Dermis microvascular lymphatic vessel endothelial cell (primary cell): Measurements from ENCODE around the gene SALL1. TPM values are rescaled to one million over a fixed set of nuclear protein-coding genes. Genes with fewer than 3 reads are reported as not detected.

Source experiments
- DNase-seq, 2 donors: peaks; one replicate each; pipeline versions ENCODE4 v3.0.0 to v3.0.0-alpha.2; 2010; ENCODE audit warnings: low read depth in 2 of 2
- total RNA-seq: library from RNA; depleted of rRNA; stranded (reverse); fragments of >200 nt; gene quantifications from 2 replicates; pipeline ENCODE4 v1.2.1, GENCODE V29; 2014

The SALL1 gene
- total RNA-seq, 1 donor from 2014 or later, result not detected

DNA sequence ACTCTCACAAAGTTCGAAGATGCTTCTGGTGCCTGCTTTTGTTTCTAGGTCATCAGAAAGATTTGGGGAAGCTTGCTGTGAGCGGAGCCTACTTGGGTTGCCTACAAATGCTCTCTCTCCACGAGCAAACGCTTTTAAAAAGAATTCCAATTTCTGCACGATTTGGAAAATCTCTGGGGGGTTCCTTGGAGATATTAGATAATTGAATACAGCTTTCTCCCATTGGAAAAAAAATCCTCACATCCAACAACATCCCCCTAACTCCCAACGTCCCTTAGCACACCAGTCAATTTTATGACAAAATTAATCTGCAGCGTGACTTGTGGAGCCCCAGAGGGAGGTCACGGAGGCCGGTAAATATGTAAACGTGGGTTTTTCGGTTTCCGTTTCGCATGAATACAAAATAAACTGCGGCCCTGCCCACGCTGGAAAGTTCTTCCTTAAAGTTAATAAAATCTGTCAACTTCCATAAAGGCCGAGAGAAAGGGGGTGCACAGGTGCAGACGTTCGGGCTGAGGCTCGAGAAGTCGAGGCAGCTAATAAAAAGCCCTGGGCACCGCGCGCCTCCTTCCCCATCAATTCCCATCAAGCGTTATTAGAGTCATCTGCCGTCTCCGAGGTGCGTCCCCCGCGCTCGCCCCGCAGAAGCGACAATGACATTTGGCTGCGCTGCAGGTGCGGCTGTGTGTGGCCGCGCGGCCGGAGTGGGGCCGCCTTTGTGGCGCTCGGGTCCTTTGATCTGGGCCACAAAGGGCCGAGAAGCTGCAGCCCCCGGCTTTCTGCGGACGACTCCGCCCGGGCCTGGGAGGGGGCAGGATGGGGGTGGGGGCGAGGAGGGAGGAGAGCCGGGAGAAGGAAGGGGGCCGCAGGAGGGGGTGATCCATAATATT lies 37.6 kb downstream of the SALL1 start:
- no peak for DNase-seq

DNA sequence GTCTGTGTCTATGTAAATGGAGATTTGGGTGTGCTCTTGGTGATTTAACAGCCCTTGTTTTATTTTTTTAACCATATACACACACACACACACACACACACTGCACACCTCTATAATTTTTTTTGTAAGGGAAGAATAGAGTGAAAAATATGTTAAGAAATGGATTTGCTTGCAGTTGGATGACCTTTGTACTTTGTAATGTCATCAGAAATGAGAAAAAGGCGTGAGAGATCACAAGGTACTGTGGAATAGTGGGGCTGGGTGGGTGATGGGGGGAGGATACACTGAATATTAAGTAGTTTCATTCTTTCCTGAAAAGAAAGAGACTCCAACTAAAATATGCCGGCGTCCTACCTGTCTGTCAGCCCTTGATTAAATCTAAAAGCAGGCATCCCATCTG lies 38.7 kb downstream of the SALL1 start:
- DNase-seq, result no peak

DNA sequence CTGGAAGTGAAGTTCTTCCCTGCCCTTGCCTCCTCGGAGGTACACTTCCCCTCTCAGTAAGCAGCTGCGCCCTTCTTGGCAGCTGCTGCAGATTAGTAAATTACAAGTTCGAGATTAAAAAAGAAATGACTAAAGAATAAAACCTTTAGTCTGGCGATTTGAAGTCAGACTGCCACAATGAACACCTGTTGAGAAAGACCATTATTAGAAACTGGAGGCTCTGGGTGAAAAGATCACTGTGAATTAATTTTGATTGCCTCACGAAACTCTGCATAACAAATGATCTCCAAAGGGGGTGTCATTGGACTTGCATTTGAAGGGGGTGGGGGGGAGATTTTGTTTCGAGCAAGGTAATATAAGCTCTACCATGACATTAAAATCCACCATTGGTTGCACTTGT lies 39.3 kb downstream of the SALL1 start:
- DNase-seq, result no peak

DNA sequence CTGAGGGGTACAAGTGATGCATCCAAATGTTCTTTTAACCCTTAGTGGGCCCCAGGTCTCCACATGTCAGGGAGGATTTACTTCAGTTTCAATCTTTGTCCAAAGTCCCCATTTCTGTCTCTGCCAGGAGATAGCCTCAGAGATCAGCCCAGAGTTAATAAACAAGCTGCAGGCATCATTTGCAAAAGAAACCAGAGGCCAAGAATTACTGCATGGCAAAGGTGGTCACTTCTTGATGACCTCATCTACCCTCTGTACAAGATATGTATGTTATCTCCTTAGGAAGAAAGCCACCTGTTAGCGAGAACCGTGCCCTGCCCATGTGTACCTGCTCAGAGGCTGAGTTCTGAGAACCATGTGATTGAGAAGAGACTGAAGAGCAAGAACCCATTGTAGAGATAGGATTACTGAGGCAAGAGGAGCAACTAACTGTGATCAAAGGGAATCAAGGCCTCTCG lies 40.3 kb downstream of the SALL1 start:
- no peak for DNase-seq

DNA sequence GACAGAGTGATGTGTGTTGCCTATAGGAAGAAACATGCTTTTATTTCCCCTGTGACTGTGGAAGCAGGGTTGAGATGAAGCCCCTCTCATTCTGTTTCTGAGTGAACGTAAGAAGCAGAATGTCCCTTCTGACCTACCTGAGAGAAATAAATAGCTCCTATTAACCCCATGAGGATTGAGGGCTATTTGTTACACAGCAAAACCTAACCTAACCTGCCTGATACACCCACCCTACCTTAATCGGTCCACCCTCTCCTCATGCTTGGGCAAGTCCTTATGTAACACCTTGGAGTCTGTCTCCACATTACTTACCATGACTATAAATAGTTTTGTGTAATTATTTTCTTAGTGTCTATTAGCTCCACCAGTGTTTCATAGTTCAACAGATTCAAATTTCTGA lies 41.9 kb downstream of the SALL1 start:
- no peak for DNase-seq

DNA sequence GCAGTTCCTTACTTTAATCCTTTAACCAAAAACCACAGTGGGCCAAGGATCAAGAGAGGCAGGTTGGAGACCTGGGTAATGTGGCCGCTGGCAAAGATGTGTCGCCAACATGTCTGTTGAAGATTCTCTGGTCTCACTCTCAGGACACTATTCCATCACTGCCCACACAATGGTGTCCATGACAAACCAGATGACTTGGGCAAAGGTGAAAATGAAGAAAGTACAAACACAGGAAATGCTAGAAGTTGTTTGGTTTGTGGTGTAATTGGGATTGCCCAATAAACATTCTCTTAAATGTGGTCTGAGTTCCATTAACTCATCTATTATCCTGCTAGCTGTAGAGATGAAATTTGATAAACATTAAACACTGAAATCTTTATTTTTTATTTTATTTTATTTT lies 43.3 kb downstream of the SALL1 start:
- DNase-seq, result no peak

DNA sequence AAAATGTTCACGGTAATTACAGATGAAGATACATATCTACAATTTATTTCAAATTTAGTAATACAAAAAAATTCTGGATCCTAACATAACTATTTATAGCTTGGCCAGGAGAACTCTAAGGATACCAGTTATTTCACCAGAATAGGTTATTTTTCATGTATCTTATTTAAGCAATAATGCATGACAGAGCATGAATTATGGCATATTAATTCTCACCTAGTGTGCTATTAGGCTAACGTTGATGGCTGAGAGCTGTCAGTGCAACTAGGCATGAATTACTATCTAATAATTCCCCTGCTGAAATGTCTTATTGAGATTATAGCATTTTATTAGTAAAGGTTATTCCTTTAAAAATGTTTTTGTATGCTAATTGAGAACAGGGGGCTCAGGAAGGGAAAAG lies 44.5 kb downstream of the SALL1 start:
- no peak for DNase-seq

DNA sequence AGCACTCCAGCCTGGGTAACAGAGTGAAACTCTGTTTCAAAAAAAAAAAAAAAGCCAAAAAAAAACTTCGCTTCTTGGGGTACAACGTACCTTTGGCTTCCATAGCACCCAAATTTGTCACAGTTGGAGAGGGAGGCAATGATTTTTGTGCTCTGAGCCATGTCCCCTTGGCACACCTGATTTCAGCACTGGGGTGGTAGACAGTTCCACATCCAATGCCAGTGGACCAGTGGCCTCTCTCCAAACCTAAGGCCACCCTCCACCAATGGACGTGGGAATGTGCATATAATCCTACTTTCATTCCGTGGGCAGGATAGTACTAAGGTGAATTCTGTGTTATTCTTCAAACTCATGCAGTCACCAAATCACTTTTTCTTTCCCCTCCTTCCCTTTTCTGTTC lies 47.5 kb downstream of the SALL1 start:
- no peak for DNase-seq

DNA sequence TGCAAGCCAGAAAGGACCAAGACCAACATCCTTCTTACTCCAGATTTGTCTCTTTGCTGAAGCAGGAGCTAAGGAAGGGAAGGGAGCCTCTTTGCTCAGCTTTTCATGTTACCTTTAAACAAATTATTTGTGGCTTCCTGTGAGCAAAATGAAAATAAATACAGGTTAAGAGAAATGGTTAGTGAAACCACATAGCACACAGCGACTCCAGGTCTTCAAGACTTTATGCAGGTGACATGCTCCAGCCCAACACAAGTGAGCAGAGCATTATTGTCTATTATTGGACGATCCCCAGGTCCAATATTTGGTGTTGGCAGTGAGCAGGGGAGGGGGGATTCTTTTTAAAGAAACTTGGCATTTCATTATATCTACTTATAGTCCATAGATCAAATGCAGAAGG lies 53.3 kb downstream of the SALL1 start:
- no peak for DNase-seq

DNA sequence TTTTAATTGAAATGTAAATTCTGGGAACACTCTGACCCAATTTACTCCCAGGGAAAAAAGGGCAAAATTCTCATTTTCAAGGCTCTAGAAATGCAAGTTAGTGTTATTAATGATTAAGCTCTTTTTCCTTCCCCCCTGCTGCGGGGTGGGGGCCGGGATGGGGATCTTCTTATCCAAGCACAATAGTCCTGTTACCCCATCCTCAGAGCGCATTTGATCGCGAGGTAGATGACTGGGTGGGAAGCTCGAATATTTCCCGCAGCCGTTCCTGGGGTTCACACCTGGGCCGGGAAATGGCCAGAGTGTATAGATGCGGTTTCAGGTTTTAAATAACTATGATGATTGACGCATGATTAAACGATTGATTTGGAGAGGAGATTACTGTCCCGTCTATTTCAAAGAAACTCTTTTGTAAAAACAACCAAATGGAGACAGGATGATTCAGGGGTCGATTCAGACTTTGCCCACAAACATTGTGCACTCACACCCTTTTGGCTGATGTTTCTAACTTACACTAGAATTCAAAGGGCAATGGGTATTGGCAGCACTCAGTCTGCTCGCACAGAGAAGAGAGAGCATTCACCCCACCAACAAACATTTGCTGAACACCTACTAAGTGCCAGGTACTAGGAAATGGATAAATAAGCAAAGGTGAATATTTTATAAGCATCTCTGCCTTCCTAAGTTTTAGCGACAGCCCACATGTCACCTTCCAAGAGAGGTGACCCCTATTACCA lies 55.0 kb downstream of the SALL1 start:
- no peak for DNase-seq

DNA sequence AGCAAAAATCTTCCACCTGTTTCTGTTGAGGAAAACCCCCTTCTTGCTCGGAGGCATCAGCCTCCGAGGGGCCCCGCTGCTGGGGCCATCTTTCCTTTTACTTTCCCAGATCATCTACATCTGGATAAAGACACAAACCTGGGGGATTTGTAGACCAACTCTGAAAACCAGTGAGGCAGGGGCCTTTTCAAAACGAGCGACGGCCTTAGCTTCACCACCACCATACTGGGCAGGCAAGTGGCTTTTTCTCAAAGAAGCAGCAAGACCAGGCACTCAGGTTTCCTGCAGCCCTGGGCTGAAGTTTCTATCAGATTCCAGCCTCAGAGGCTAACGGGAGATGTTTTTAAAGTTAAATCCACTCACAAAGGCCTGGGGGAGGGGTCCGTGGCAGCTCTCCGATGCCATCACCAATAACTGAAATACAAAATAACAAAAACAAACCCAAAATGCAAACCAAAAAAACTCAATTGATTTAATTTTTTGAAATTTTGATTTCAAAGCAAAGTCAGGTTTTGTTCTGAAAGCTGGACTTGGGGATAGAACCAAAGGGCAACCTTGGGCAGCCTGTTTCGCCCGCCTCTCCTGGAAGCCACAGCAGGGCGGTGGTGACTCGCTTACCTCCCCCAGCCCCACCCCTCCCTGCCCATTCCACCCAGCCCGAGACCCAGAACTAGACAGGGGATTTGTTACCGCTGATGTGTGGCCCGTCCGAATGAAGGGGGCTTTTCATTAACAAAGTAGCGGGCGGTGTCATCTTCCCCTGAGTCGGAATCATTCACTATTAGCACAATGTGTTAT lies 55.8 kb downstream of the SALL1 start:
- DNase-seq, result no peak

DNA sequence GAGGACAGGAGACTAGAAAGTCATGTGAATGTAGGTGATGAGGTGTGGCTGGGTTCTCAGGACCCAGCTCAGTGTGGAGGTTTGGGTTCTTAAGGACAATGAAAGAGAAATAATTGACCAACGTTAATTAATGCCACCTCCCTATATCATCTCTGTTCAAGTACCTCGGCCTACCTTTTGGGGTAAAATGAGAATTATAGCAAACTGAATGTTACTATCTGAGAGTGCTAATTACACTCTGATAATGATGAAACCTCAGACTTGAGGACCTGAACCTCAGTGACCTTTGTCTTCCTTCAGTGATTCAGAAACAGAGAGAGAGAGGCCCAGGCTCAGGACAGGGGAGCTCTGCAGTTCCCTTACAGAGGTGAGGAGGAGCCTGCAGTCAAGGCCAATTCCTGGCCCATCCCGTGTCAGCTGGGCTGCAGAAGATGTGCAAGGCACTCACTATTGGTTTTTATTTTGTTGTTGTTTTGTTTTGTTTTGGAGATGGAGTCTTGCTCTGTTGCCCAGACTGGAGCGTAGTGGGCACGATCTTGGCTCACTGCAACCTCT lies 57.3 kb downstream of the SALL1 start:
- no peak for DNase-seq
